Coronary artery (tissue), 2 donors: Measurements from ENCODE around the gene SLC7A6.
A peak's percentile ranks its signal among the peaks of the same experiment; 100 is the strongest.

Experiments
- DNase-seq: peaks from one replicate; pipeline ENCODE4 v3.0.0-alpha.2; 2017; ENCODE audit warnings: low spot score
- H3K27ac ChIP-seq, 2 donors: fragments of 200-600 bp; sonication (generic); one replicate each; pipeline ENCODE4 v1.5.1; 2016 to 2019
- H3K4me3 ChIP-seq: fragments of 200-600 bp; sonication (generic); 2 replicates; pipeline ENCODE4 v1.5.1; 2016; ENCODE audit warnings: mild to moderate bottlenecking, moderate library complexity
- CTCF ChIP-seq: fragments of 200-600 bp; sonication (generic); IDR thresholded peaks from one replicate; pipeline ENCODE4 v1.5.1; 2019; ENCODE audit warnings: antibody characterized with exemption

The SLC7A6 gene

DNA sequence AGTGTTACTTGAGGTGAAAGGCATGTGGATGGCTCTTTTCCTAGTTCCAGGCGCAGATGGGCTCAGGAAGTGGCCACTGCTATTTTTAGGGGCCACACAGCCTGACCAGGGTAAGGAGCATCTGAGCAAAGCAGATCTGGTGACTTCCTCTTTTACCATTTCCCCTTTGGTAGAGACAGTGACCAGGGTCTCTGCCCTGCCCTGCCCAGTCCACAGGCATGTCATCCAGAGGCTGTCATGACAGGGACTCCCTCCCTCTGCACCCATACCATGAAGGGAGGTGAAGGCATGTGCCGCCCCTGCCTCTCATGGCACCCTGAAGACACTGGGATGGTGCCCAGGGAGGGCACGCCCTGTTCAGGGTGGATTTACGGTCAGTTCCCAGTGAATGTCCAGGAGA is 16.9 kb upstream of the SLC7A6 start:
- Histone ChIP-seq H3K4me3 (no peak overlapping the region), H3K27ac (peak overlapping the region in 1 of 2 donors; percentile 92)
- TF ChIP-seq CTCF: no peak
- DNase-seq: no peak

- H3K27ac ChIP-seq: peak overlapping the region in 1 of 2 donors; percentile 55
- no peak overlapping the region for H3K4me3 ChIP-seq
- TF ChIP-seq CTCF: no peak
- no peak for DNase-seq
Measured at GRCh38 chr16:68247932-68248331, 16.4 kb upstream of the SLC7A6 start.

GRCh38 chr16:68249371-68249770 is 15.0 kb upstream of the SLC7A6 start:
- Histone ChIP-seq H3K4me3 (no peak overlapping the region), H3K27ac (peak overlapping the region in 1 of 2 donors; percentile 31)
- TF ChIP-seq CTCF: no peak
- no peak for DNase-seq

GRCh38 chr16:68250951-68251350 is 13.4 kb upstream of the SLC7A6 start:
- Histone ChIP-seq H3K4me3 (no peak overlapping the region), H3K27ac (no peak overlapping the region)
- TF ChIP-seq CTCF: no peak
- DNase-seq: no peak

DNA sequence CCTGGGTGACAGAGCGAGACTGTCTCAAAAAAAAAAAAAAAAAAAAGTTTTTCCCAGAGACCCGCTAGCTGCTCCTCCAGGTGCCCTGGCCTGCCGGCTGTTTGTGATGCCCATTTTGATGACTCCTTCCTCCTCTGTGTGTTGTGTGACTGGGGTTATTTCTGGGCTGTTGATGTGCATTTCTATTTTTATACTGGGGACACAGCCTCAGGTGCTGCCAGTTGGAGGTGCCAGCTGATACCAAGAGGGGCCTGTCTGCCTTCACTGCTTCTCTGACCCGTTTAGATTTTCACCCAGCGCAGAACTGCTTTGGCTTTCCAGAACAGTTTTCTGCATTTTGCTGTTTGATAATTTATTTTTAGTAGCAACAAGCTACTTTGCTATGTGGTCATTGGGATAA is 12.5 kb upstream of the SLC7A6 start:
- no peak overlapping the region for H3K27ac ChIP-seq

DNA sequence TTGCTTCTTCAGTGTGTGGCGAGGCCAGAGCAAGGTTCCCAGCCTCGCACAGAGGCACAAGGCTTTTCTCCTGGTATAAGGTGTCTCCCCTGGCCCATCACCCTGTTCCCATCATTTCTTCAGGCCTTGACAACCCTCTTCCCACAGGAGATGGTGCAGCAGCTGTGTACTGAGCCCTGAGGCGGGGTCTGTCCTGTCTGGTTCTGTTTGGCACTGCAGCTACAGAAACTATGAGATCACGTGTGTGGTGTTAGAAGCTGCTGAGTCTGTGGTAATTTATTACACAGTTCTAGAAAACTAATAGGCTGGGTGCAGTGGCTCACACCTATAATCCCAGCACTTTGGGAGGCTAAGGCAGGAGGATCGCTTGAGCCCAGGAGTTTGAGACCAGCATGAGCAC is 11.9 kb upstream of the SLC7A6 start:
- H3K4me3 ChIP-seq: no peak overlapping the region
- no peak for TF ChIP-seq CTCF
- H3K27ac ChIP-seq: no peak overlapping the region
- no peak for DNase-seq

More for the DNA sequence above, 12.5 kb upstream of the SLC7A6 start:
- no peak for TF ChIP-seq CTCF
- no peak for DNase-seq
- no peak overlapping the region for H3K4me3 ChIP-seq

DNA sequence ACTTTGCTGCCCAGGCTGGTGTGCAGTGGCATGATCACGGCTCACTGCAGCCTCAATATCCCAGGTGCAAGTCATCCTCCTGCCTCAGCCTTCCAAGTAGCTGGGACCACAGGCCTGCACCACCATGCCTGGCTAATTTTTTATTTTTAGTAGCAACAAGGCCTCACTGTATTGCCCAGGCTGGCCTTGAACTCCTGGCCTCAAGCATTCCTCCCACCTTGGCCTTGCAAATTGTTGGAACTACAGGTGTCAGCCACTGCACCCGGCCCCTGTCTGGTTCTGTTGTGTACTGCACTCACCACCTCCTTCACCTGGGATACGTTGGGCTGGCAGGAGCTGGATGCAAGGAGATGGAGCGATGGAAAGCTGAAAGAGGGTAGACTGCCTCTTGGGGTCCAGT is 10.6 kb upstream of the SLC7A6 start:
- Histone ChIP-seq H3K27ac (no peak overlapping the region), H3K4me3 (no peak overlapping the region)
- DNase-seq: no peak
- no peak for TF ChIP-seq CTCF
